GM18868 (cell line): Measurements from ENCODE around the gene LDLRAD4.
"Not testable (repeated sequence)": the region's sequence is repeated elsewhere in the genome, so short reads cannot be mapped to it uniquely, and the experiment has no call there.

Experiments
- ATAC-seq: cut with Tn5 transposase; IDR thresholded peaks from one replicate; pipeline ENCODE4 v1.9.1; 2021; ENCODE audit warnings: mild to moderate bottlenecking, moderate library complexity; ENCODE audit not compliant: unreplicated experiment

Gene LDLRAD4

GRCh38 chr18:13677350-13677749, 458.8 kb downstream of the LDLRAD4 start:
- ATAC-seq, result not testable (repeated sequence)

- ATAC-seq, result no peak
Observed at GRCh38 chr18:13680612-13681011, 462.1 kb downstream of the LDLRAD4 start.

- no peak for ATAC-seq
Observed at GRCh38 chr18:13681701-13682100, 463.1 kb downstream of the LDLRAD4 start.

GRCh38 chr18:13684546-13684945, 466.0 kb downstream of the LDLRAD4 start:
- no peak for ATAC-seq

GRCh38 chr18:13688191-13689136, 469.9 kb downstream of the LDLRAD4 start:
- no peak for ATAC-seq

- ATAC-seq, result not testable (repeated sequence)
Observed at GRCh38 chr18:13690060-13690459, 471.5 kb downstream of the LDLRAD4 start.

- not testable (repeated sequence) for ATAC-seq
Observed at GRCh38 chr18:13695337-13695736, 476.8 kb downstream of the LDLRAD4 start.

GRCh38 chr18:13696961-13697360, 478.4 kb downstream of the LDLRAD4 start:
- no peak for ATAC-seq

- ATAC-seq, result peak; percentile 61
Observed at GRCh38 chr18:13700153-13700552, 481.6 kb downstream of the LDLRAD4 start.
